ENCODE results near the gene COL4A5. TPM values are rescaled to one million over a fixed set of nuclear protein-coding genes. Genes with fewer than 3 reads are reported as not detected.

COL4A5 gene
- total RNA-seq, 1 experiment from 2014 or later: 0.60 TPM

GRCh38 chrX:108712886-108713285 lies 273.2 kb downstream of the COL4A5 start:
- no TSS peak for BruUV-seq (replicated peaks)
- CTCF ChIA-PET: no interaction called here
- no peak overlapping the region for H3K27ac ChIP-seq (ENCODE audit: low read depth, low read length, poor library complexity, severe bottlenecking)
- intact Hi-C loops (cut with micrococcal nuclease; ENCODE audit: unreplicated experiment): no loop called here
- no peak for TF ChIP-seq CTCF (conservative IDR thresholded peaks at IDR 0.05; ENCODE audit: low read depth, low read length)
- no peak for TF ChIP-seq EZH2 (IDR thresholded peaks at IDR 0.05; ENCODE audit: borderline replicate concordance, low read depth, low read length, poor library complexity, severe bottlenecking)
- no peaks in the 10 kb centered on the region for H3K36me3 ChIP-seq (ENCODE audit: insufficient read depth, low read length, poor library complexity, severe bottlenecking)
- H3K27me3 ChIP-seq (replicated peaks; ENCODE audit: insufficient read depth, low read depth, low read length, poor library complexity): no peaks in the 10 kb centered on the region
- H3K4me1 ChIP-seq (ENCODE audit: insufficient read depth, low read length, poor library complexity, severe bottlenecking): no peaks in the 10 kb centered on the region
- H3K4me3 ChIP-seq (ENCODE audit: low read depth, low read length, poor library complexity, severe bottlenecking): no peak overlapping the region
- no peaks in the 10 kb centered on the region for H3K9me3 ChIP-seq (ENCODE audit: low read depth, low read length, poor library complexity, severe bottlenecking)
- no peak for DNase-seq (ENCODE audit: low spot score)
- POLR2A ChIA-PET (ENCODE audit: low non-redundant PET): no interaction called here

GRCh38 chrX:108722561-108722960 lies 282.9 kb downstream of the COL4A5 start:
- no peaks in the 10 kb centered on the region for H3K4me1 ChIP-seq (ENCODE audit: insufficient read depth, low read length, poor library complexity, severe bottlenecking)
- H3K36me3 ChIP-seq (ENCODE audit: insufficient read depth, low read length, poor library complexity, severe bottlenecking): no peaks in the 10 kb centered on the region
- BruUV-seq (replicated peaks): no TSS peak
- CTCF ChIA-PET: no interaction called here
- TF ChIP-seq EZH2 (IDR thresholded peaks at IDR 0.05; ENCODE audit: borderline replicate concordance, low read depth, low read length, poor library complexity, severe bottlenecking) (no peak), CTCF (conservative IDR thresholded peaks at IDR 0.05; ENCODE audit: low read depth, low read length) (no peak)
- H3K27me3 ChIP-seq (replicated peaks; ENCODE audit: insufficient read depth, low read depth, low read length, poor library complexity): peaks cover 20% of the 10 kb centered on the region
- POLR2A ChIA-PET (ENCODE audit: low non-redundant PET): no interaction called here
- H3K9me3 ChIP-seq (ENCODE audit: low read depth, low read length, poor library complexity, severe bottlenecking): no peaks in the 10 kb centered on the region
- intact Hi-C loops (cut with micrococcal nuclease; ENCODE audit: unreplicated experiment): no loop called here
- no peak overlapping the region for H3K27ac ChIP-seq (ENCODE audit: low read depth, low read length, poor library complexity, severe bottlenecking)
- no peak overlapping the region for H3K4me3 ChIP-seq (ENCODE audit: low read depth, low read length, poor library complexity, severe bottlenecking)
- no peak for DNase-seq (ENCODE audit: low spot score)

- intact Hi-C loops (cut with micrococcal nuclease; ENCODE audit: unreplicated experiment): no loop called here
- TF ChIP-seq EZH2 (IDR thresholded peaks at IDR 0.05; ENCODE audit: borderline replicate concordance, low read depth, low read length, poor library complexity, severe bottlenecking) (no peak), CTCF (conservative IDR thresholded peaks at IDR 0.05; ENCODE audit: low read depth, low read length) (no peak)
- no TSS peak for BruUV-seq (replicated peaks)
- no peaks in the 10 kb centered on the region for H3K36me3 ChIP-seq (ENCODE audit: insufficient read depth, low read length, poor library complexity, severe bottlenecking)
- H3K27ac ChIP-seq (ENCODE audit: low read depth, low read length, poor library complexity, severe bottlenecking): no peak overlapping the region
- H3K27me3 ChIP-seq (replicated peaks; ENCODE audit: insufficient read depth, low read depth, low read length, poor library complexity): peaks cover 59% of the 10 kb centered on the region
- H3K4me1 ChIP-seq (ENCODE audit: insufficient read depth, low read length, poor library complexity, severe bottlenecking): no peaks in the 10 kb centered on the region
- CTCF ChIA-PET: no interaction called here
- H3K4me3 ChIP-seq (ENCODE audit: low read depth, low read length, poor library complexity, severe bottlenecking): no peak overlapping the region
- no peak for DNase-seq (ENCODE audit: low spot score)
- no peaks in the 10 kb centered on the region for H3K9me3 ChIP-seq (ENCODE audit: low read depth, low read length, poor library complexity, severe bottlenecking)
- POLR2A ChIA-PET (ENCODE audit: low non-redundant PET): interaction anchor here (0.6 kb wide), 1 partner anchor 206 kb away, joined by 3 read pairs; no protein-coding TSS in a partner anchor
Observed at GRCh38 chrX:108726748-108727147, 287.1 kb downstream of the COL4A5 start.
